ENCODE measurements around the gene CCNY. TPM values are rescaled to one million over a fixed set of nuclear protein-coding genes. Genes with fewer than 3 reads are reported as not detected.

Gene CCNY
- total and polyA plus RNA-seq, 2 of the 13 experiments (the other 11 are each of a cell fraction or from before 2014, with no cell fraction given): 48.2 to 54.7 TPM

GRCh38 chr10:35341521-35341920 is 5.2 kb downstream of the CCNY start (continued):
- TF ChIP-seq PRDM15 (CRISPR knock-in tag; IDR thresholded peaks at IDR 0.05): no peak
- no peak for TF ChIP-seq ZNF737 (CRISPR knock-in tag; IDR thresholded peaks at IDR 0.05; ENCODE audit: borderline replicate concordance)
- no peak for TF ChIP-seq RFX5 (IDR thresholded peaks at IDR 0.05; ENCODE audit: low read depth, low read length)

- in situ Hi-C loops (cut with HindIII; ENCODE audit: extremely low pct_ligation_motif_present, low pct_unique_long_range_greater_than_20kb) (no loop called here), intact Hi-C loops (cut with micrococcal nuclease; ENCODE audit: unreplicated experiment) (loop anchor here (10.0 kb wide), 1 partner anchor 183 kb away; no protein-coding TSS in a partner anchor)
- ChIA-PET POLR2A (no interaction called here), CTCF (ENCODE audit: low intra/inter-chr PET ratio, low total read pairs) (no interaction called here)
- no peaks in the 10 kb centered on the region for H3K9me3 ChIP-seq (ENCODE audit: low read length)
- no peak for ATAC-seq
- H3K79me2 ChIP-seq (ENCODE audit: insufficient read depth, low read length): peaks cover 83% of the 10 kb centered on the region
- H3K27ac ChIP-seq (ENCODE audit: extremely low read length, insufficient read depth, low read length): no peak overlapping the region
- no peak for DNase-seq (ENCODE audit: low spot score)
- TF ChIP-seq ZMYM3 (CRISPR knock-in tag; IDR thresholded peaks at IDR 0.05) (peak; percentile 63; the same call in 1 of the 2 replicates), ZNF629 (CRISPR knock-in tag; conservative IDR thresholded peaks at IDR 0.05) (peak; percentile 89), POGK (CRISPR knock-in tag; conservative IDR thresholded peaks at IDR 0.05) (no peak), ZHX2 (IDR thresholded peaks at IDR 0.05; ENCODE audit: low read depth) (no peak), ZHX2 (CRISPR knock-in tag; IDR thresholded peaks at IDR 0.05; ENCODE audit: borderline replicate concordance) (no peak), TP53 (CRISPR knock-in tag; conservative IDR thresholded peaks at IDR 0.05) (no peak), ZNF3 (CRISPR knock-in tag; IDR thresholded peaks at IDR 0.05) (peak; percentile 81), ZNF326 (CRISPR knock-in tag; IDR thresholded peaks at IDR 0.05; ENCODE audit: borderline replicate concordance) (no peak), GATAD2A (CRISPR knock-in tag; IDR thresholded peaks at IDR 0.05) (no peak), ZNF230 (CRISPR knock-in tag; IDR thresholded peaks at IDR 0.05) (no peak)
- peaks cover 76% of the 10 kb centered on the region for H3K4me1 ChIP-seq (ENCODE audit: insufficient read depth, low read length)
- peaks cover 2 to 8% of the 10 kb centered on the region in 2 experiments; a peak in 1 of 5 replicates for H3K36me3 ChIP-seq (replicated peaks in 1 of 2; ENCODE audit: control insufficient read depth in 1 of 2, insufficient read depth in 2 of 2, low read length in 2 of 2)
- no peak overlapping the region for H3K9ac ChIP-seq (ENCODE audit: insufficient read depth, low read depth, low read length)
- no peak overlapping the region for H3K4me2 ChIP-seq (ENCODE audit: low read depth, low read length)
- H3K27me3 ChIP-seq (ENCODE audit: control insufficient read depth in 1 of 2, insufficient read depth in 2 of 2, low read length in 2 of 2): no peaks in the 10 kb centered on the region
- BruUV-seq (replicated peaks): no TSS peak
- no peak overlapping the region for H2AFZ ChIP-seq (ENCODE audit: low read length)
- no peak overlapping the region for H3K4me3 ChIP-seq (replicated peaks in 1 of 3; ENCODE audit: insufficient read depth in 1 of 3, low read depth in 2 of 3, low read length in 3 of 3)
- peaks cover 64% of the 10 kb centered on the region for H4K20me1 ChIP-seq (ENCODE audit: insufficient read depth, low read length)
- no peak for FAIRE-seq
- 94% methylated on average over 5 of the region's 5 CpGs for WGBS (ENCODE audit: low lambda C conversion rate)
Observed at GRCh38 chr10:35342183-35342753, 6.0 kb downstream of the CCNY start.

Measured in HepG2 (cell line).